AG20443 (cell line): Measurements from ENCODE around the gene RRP12.

Source experiments
- DNase-seq: peaks from one replicate; pipeline ENCODE4 v3.0.0; 2012; ENCODE audit warnings: low spot score, mixed read lengths

RRP12 gene

DNA sequence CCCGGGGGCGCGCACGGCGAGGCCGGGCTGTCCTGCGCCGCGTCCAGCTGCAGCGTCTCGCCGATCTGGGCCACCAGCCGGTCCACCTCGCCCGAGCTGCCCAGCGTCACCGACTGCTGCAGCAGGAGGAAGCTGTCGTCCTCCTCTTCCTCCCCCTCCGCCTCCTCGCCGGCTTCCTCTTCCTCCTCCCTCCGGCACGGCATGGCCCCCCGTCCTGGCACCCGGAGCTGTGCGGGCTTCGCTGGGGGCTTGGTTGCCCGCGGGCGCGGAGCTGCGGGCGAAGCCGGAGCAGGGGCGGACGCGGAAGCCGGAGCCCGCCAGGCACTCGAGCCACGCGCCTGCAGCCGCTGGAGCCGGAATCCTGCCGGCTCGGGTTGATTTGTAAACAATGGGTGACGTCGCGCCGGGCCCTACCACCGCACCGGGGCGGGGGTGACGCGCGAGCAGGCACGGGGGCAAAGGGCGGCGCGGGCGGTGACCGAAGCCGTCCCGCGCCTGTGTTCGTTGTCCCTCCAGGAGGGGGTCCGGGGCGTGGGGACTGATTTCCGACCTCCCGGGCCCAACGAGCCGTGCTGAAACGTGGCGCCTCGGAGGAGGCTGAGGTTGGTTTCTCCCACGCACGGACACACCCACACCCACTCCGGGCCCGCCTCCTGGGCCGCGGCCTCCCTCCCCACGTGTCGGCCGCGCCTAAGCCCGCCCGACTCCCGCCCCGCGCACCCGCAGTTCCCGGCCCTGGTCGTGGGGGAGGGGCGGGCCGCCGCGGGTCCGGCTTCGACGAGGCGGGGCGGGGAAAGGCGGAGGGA lies 66.6 kb downstream of the RRP12 start, which contains the start of gene FRAT2:
TSS of gene FRAT2 (minus strand) at position 360 of the 806 bp plus-strand sequence. CDS start at position 203, 157 bp downstream.
- DNase-seq = peak; percentile 99

DNA sequence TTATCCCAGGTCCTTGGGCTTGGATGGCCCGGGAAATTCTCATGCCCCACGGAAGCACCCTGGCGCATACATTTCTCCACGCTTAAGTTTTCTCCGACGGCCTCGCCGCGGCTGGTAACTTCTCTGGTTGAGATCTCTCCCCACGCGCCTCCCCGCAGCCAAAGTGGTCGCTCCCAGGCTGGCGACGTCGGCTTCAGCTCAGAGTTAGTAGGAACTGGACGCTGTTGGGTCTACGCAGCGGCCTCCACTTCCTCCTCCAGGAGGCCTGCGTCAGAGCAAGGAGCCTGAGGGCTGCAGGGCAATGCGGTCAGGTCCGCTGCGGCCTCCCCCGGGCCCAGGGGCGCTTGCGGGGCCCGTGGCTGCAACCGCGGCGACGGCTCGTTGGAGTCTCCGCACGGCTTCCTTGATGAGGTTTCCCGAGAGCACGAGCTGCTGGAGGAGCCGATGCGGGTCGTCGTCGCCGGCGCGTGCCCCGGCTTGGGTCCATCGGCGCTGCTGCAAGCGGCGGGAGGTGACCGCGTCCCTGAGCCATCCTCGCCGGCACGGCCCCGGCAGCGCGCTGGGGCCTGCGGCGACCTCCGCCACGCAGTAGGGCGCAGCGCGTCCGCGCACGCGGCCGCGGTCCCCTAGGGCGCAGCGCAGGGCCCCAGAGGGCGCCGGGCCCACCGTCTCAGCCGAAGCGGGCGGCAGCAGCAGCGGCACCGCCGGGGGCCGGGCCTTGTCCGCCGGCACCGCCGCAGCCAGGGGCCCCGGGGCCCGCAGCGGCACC lies 67.4 kb downstream of the RRP12 start:
- peak; percentile 49 for DNase-seq

DNA sequence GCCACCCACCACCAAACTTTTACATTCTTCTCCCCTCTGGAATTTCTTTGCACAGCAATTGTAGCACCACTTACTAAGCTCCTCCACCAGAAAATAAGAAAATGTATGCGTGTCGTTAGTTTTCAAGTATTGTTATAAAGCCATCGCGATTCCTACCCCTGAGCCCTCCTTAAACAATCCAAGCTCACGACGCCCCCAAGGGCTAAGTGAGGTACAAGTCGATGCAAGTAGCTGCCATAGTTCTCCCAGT lies 67.9 kb downstream of the RRP12 start:
- DNase-seq = no peak

DNA sequence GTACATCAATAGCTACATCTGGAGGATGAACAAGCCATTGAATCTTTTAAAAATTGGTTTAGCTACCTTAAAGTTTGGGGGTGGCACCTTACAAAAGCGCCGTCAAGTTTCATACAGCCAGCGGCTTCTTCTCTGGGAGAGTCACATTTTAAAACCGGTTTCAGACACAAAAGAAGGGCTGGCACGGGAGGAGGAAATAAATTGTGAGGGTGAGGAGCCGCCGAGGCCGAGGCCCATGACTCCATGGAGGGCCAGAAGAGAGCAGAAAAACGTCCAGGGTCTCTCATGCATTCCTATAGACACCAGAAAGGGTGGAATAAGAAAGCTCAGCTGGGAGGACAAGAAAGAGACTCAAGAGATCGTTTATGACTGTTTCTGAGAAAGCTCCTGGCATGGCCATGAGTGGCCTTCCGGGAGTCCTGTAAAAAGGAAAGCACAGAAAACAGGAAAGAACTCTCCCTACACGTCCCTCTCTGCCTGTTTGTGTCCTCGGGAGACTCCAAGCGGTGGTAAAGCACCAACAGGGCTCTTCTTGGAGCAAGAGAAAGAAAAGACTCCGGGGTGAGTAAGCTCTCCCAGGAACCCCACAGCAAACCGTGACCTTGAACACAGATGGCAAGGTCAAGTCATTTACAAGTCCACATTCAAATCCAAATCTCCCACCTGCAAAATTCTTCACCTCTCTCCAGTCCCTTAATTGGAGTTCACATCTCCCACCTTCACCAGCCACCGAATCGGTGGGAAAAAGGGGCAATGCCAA lies 68.4 kb downstream of the RRP12 start:
- DNase-seq = peak; percentile 78

DNA sequence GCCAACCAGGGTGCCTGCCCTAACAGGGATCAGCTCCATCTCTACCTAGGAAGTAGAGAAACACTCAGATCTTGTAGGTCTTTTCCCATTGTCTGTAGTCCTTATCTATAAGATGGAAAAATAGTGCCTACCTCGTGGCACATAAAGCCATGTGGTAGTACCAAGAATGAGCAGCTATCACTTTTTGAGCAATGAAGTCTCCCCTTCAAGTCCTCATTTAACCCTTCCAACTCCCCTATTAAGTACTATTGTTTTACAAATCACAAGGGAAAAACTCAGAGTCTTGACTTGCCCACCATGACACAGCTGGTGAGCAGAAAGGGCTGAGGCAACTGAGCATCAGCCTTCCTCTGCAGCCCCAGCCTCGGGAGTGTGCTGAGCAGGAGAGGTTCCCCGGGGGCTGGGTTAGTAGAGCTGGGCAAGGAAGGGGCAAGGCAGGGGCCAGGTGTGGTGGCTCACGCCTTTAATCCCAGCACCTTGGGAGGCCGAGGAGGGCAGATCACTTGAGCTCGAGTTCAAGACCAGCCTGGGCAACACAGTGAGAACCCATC lies 69.9 kb downstream of the RRP12 start:
- no peak for DNase-seq

DNA sequence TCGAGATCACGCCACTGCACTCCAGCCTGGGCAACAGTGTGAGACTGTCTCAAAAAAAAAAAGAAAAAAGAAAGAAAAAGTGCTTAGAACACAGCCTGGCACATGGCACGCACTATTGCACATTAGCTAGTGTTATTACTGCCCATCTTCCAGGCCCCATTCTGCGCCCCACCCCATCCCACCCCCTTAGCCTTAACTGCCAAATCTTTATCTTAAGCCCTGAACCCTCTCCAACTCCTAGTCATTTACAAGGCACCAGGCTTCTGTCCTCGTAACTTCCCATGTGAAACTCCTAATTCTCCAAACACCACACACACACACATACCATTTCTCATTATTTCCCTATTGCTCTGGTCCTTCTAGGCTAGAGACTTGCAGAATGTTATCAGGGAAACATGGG lies 71.4 kb downstream of the RRP12 start:
- no peak for DNase-seq

DNA sequence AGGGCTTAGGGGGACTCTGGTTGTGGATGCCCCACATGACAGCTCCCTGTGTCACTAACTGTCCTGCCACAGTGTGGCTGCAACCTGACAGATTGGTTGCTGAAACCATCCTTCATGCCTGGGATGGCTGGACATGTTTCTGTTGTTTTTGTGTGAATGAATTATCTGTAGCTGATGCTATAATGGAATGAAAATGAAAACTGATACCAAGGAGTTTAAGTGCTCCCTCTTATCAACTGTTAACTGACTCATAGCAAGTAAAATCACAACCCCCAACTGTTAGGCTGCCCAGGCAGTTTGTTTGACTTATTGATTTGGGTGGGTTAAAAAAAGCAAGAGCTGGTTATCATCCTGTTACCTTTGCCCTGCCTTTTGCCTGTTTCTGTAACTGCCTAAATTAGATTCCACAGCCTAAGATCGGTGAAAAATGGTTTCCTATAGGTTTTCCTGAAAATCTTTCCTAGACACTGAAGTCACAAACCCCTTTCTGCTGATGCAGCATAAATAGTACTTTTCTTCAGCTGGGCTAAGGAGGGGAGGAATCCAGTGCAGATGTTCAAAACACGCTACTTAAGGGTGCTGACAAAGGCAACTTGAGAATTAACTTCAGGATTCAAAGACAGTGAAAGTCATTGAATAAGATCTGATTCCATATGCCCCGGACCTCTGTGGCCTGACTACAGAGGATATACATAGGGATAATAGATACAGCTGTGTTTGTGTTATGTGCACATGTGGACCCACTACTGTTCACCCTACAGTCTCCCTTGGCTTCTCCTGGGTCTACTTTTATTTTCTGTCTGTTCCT lies 72.3 kb downstream of the RRP12 start:
- DNase-seq = no peak

DNA sequence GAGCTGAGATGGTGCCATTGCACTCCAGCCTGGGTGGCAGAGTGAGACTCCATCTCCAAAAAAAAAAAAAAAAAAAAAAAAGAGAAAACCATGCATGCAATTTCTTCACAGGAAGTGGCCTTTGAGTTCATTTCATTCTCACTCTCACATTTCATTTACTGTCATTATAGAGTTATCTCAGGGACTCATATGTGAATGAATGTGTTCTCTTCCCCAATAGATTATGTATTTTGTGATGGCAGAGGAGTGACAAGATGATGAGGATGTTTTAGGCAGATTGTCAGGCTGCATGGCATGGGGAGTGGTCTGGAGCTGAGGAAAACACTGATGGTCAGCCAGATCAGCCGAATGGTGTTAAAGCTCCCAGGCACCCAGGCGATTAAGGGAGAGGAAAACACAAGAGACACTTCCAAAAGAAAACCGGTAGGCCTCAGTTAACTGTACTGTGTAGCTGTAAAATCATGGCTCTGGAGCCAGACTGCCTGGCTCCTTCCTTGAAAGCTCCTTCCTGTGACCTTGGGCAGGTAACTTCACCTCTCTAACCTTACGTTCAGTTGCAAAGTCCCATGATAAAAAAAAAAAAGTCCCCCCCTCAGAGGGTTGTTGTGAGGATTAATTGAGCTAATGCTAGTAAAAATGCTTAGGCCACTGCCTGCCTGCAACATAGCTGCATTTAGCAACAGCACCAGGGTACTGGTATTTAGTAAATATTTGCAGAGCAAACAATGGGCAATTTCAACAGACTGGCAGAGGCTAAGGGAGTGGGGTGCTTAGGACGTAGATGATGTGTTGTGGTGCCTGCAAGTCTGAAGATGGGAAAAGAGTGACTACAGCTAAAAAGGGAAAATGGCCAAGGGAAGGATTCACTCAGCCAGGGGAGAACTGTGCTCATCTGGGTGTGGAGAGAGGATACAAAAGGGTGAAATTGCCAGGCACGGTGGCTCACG lies 73.5 kb downstream of the RRP12 start:
- no peak for DNase-seq

DNA sequence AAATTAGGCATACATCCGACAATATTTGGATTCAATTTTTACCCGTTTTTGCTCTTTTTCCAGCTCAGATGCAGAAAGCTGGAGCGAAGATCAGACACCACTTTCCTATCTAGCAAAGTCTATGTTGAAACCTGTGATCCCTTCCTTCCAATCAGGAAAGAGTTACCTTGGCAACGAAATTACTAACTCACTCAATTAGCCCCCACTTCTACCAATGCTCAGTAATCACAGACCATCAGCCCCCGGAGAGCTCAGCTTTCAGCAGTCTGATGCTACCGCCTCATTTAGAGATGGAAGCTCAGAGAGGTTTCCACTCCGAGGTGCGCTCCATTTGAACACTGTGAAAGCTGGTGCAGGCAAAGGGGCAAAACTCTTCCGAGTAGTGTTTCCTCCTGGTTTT lies 75.4 kb downstream of the RRP12 start:
- DNase-seq = no peak

DNA sequence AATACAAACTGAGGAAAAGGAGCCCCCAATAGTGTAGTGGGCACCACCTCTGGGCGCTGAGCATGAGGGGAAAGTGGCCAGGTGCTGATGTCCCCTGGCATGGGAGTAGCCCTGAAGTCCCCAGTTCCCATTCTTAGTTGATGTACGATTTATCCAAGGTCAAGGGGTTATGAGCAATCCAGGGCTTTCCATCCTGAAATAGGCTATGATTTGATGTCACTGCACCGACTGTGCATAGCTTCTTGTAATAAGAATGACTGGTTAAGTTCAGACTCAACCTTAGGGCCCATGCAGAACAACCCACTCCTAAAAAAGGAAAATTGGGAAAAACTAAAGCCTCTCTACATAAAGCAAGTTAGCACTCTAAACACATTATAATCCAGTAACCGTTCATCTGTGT lies 77.6 kb downstream of the RRP12 start:
- no peak for DNase-seq

DNA sequence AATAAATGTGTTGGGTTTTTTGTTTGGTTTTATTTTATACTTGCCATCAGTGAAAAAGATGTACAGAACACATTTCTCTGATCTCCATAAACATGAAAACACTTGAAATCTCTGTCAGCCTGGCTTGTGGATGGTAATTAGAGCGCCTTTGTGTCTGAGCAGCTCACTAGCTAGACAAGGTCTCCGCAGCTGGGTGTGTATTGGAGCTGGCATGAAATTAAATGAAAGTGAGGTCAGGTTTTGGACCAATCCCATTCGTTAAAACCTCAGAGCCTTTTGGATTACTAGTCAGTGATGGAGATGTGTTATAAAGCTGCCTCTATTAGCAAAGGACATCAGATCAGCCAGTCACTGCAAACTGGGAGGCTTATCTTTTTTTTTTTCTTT lies 79.3 kb downstream of the RRP12 start:
- no peak for DNase-seq

DNA sequence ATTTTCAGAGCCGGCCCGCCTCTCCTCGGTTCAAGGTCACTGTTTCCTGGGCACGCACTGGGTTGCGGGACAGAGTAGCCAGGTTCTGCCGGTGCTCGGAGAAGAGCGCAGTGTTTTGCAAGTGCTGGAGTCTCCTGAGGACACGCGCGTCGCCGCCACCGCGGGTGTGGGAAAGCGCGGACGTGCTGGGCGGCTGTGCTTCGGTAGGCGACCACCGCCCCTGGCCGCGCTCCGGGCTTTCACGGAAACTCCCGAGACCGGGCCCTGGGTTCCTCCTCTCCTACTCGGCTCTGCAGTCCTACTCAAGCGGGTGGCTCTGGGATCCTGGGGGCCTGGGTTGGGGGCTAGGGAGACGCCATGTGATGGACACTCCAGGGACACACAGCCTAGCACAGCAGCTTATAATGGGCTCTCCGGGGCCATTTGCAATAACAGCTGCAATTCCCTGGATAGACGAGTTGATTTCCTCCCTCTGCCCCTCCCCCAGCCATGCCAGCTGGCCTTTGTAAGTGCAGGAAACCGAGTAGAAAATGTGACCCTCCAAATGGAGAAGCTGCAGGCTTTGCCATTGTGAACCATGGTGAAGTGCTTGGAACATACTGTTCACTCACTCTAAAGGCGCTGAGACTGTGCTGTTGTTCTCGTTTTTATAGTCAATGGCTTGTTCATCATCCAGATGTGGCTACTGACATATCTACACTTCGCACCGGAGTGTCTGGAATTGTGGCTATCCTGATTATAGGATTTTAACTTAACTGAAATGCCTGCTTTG lies 79.9 kb downstream of the RRP12 start:
- DNase-seq = no peak

DNA sequence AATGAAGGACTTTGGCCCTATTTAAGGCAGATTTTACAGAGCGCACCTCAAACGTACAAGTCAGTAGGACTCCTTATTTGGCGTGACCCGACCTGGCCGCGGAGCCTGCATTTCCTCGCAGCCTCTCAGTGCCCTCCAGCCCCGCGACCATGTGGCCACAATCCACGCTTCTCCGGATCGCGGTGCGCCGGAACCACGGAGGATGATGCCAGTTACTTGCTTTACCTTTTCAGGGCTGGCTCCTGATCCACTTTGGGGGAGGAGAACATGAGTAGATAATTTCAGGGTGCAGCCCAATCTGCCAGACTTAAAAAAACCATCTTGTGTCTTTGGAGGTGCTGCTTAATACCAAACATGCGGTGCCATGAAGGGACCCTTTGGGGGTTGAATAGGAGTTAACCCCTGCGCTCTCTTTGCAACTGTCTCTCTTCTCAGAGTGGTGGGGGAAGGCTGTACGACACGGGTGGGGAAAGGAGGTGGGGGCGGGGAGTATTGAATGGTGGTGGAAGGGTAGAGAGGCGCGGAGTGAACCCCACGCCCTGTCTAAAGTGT lies 80.6 kb downstream of the RRP12 start:
- no peak for DNase-seq

DNA sequence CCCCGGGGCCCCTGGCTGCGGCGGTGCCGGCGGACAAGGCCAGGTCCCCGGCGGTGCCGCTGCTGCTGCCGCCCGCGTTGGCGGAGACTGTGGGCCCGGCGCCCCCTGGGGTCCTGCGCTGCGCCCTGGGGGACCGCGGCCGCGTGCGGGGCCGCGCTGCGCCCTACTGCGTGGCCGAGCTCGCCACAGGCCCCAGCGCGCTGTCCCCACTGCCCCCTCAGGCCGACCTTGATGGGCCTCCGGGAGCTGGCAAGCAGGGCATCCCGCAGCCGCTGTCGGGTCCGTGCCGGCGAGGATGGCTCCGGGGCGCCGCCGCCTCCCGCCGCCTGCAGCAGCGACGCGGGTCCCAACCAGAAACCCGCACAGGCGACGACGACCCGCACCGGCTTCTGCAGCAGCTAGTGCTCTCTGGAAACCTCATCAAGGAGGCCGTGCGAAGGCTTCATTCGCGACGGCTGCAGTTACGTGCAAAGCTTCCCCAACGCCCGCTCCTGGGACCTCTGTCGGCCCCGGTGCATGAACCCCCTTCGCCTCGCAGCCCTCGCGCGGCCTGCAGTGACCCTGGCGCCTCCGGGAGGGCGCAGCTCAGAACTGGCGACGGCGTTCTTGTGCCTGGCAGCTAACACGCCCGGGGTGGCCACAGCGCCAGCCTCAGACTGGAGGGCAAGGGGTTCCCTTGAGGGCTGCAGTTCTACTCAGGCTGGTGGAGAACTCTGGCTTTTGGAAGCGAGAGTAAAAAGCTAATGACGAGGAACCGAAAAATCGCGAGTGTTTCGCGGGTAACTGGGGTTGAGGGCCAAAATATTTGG lies 81.3 kb downstream of the RRP12 start:
- peak; percentile 55 for DNase-seq

DNA sequence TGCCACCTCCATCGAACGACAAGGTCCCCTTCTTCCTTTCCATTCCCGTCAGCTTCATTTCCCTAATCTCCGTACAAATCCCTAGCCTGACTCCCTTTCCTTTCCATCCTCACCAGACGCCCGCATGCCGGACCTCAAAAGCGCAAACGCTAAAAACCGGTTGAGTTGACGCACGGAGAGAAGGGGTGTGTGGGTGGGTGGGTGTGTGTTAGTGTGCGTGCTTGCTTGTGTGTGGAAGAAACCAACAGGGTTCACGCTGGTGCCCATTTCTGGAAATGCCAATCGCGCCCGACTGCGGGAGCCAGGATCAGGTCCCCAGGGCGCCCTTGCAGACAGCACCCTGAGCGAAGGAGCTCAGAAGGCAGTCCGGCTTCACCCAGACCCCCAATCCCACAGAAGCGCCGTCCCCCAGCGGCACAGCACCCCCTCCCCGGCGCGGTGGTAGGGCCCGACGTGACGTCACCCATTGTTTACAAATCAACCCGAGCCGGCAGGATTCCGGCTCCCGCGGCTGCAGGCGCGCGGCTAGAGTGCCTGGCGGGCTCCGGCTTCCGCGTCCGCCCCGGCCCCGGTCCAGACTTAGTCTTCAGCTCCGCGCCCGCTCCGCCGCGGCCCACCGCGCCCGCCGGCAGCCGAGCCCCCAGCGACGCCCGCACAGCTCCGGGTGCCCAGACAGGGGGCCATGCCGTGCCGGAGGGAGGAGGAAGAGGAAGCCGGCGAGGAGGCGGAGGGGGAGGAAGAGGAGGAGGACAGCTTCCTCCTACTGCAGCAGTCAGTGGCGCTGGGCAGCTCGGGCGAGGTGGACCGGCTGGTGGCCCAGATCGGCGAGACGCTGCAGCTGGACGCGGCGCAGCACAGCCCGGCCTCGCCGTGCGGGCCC lies 82.1 kb downstream of the RRP12 start, which contains the start of gene FRAT1:
TSS of gene FRAT1 (plus strand) at position 500 of the 880 bp plus-strand sequence. CDS start at position 683, 183 bp downstream.
- peak; percentile 91 for DNase-seq

DNA sequence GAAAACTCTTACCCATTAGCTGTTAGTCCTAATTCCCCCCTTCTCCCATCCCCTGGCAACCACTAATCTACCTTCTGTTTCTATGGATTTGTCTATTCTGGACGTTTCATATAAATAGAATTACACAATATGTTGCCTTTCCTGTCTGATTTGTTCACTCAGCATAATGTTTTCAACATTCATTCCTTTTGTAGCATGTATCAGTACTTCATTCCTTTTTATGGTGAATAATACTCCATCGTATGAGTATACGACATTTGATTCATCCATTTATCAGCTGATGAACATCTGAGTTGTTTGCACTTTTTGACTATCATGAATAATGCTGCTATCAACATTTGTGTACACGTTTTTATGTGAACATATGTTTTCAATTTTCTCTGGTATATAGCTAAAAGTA lies 86.5 kb downstream of the RRP12 start:
- DNase-seq = no peak

DNA sequence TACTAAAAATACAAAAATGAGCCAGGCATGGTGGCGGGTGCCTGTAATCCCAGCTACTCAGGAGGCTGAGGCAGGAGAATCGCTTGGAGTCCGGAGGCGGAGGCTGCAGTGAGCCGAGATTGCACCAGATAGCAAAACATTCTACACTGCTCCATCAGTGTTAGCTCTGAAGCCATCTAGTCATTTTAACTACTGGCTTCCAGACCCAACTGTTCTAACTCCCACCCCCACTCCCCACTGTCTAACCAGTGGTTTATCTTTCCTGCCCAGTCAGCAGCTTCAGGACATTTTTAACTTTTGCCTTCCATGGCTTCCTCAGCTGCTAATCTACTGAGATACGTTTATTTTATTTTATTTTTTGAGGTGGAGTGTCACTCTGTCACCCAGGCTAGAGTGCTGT lies 88.2 kb downstream of the RRP12 start:
- DNase-seq = no peak
